Endothelial cell of umbilical vein (primary cell): ENCODE results near the gene CNIH2. TPM values are rescaled to one million over a fixed set of nuclear protein-coding genes. Genes with fewer than 3 reads are reported as not detected.
"Not testable (repeated sequence)": the region's sequence is repeated elsewhere in the genome, so short reads cannot be mapped to it uniquely, and the experiment has no call there.

Experiments used
- BruUV-seq: library from RNA; stranded (reverse); fragments of 400-500 nt; replicated peaks from 2 replicates; lab custom pipeline; 2021; lab: Mats Ljungman, UMichigan
- CTCF ChIA-PET: fragments of 300-600, 350-600 bp; sonication (Branson Sonifier 250); formaldehyde crosslinking; loops from one replicate; lab custom pipeline; 2021; ENCODE audit warnings: antibody characterized with exemption, inconsistent platforms; lab: Charles Lee
- POLR2A ChIA-PET: fragments of 300-600, 350-600 bp; sonication (Branson Sonifier 250); formaldehyde crosslinking; loops from one replicate; lab custom pipeline; 2021; ENCODE audit warnings: antibody characterized with exemption, inconsistent platforms; lab: Charles Lee
- DNase-seq: peaks from one replicate; pipeline ENCODE4 v3.0.0-alpha.2; 2011; ENCODE audit warnings: low read depth, low spot score
- FAIRE-seq: peaks from 2 replicates; lab custom pipeline; 2011; peaks lifted over from hg19 to GRCh38; lab: Jason Lieb, UNC
- H2AFZ ChIP-seq: 2 replicates; pipeline ENCODE4 v1.6.0; 2012; ENCODE audit warnings: low read depth, low read length, control low read depth, inconsistent platforms
- H3K27ac ChIP-seq: 2 replicates; pipeline ENCODE4 v1.5.1; 2011; ENCODE audit warnings: low read depth, mild to moderate bottlenecking, control low read depth, low read length, moderate library complexity; ENCODE audit not compliant: insufficient read depth
- H3K27me3 ChIP-seq, 2 experiments: 2 replicates each; pipeline versions ENCODE4 v1.6.0 to v1.6.1; 2011; ENCODE audit warnings: low read length in 2 of 2, mixed read lengths in 1 of 2; ENCODE audit not compliant: control insufficient read depth in 2 of 2, insufficient read depth in 2 of 2
- H3K36me3 ChIP-seq, 2 experiments: 2 replicates in 1 of 2; 3 replicates in 1 of 2; pipeline ENCODE4 v1.5.1; 2011; ENCODE audit warnings: low read length in 2 of 2, mild to moderate bottlenecking in 1 of 2, moderate library complexity in 1 of 2; ENCODE audit not compliant: control insufficient read depth in 2 of 2, insufficient read depth in 2 of 2; ENCODE audit errors: extremely low read depth in 1 of 2
- H3K4me1 ChIP-seq: 3 replicates; pipeline ENCODE4 v1.5.1; 2011; ENCODE audit warnings: mild to moderate bottlenecking, low read length; ENCODE audit not compliant: control insufficient read depth, insufficient read depth; ENCODE audit errors: extremely low read depth
- H3K4me2 ChIP-seq: 2 replicates; pipeline ENCODE4 v1.6.1; 2011; ENCODE audit warnings: low read length, control low read depth, mixed read lengths; ENCODE audit not compliant: insufficient read depth
- H3K4me3 ChIP-seq, 3 experiments: fragments of 200-600 bp in 1 of 3; sonication (generic), shearing (Covaris generic) in 1 of 3; replicated peaks in 1 of 3; 2 replicates each; pipeline ENCODE4 v1.5.1; 2011 to 2016; ENCODE audit warnings: control low read depth in 3 of 3, low read length in 3 of 3, mild to moderate bottlenecking in 2 of 3, inconsistent platforms in 1 of 3, low read depth in 1 of 3, moderate library complexity in 1 of 3; ENCODE audit not compliant: insufficient read depth in 1 of 3
- H3K79me2 ChIP-seq: 2 replicates; pipeline ENCODE4 v1.6.0; 2012; ENCODE audit warnings: low read length, inconsistent platforms; ENCODE audit not compliant: control insufficient read depth, insufficient read depth
- H3K9ac ChIP-seq: replicated peaks from 2 replicates; pipeline ENCODE3; 2011; ENCODE audit warnings: low read length, control low read depth; ENCODE audit not compliant: insufficient read depth; ENCODE audit errors: extremely low read depth
- H3K9me1 ChIP-seq: replicated peaks from 3 replicates; pipeline ENCODE4 v1.6.0; 2011; ENCODE audit warnings: mild to moderate bottlenecking, low read length; ENCODE audit not compliant: control insufficient read depth, insufficient read depth; ENCODE audit errors: extremely low read depth
- H3K9me3 ChIP-seq: replicated peaks from 2 replicates; pipeline ENCODE4 v1.5.1; 2012; ENCODE audit warnings: low read length, inconsistent platforms; ENCODE audit not compliant: control insufficient read depth, insufficient read depth
- H4K20me1 ChIP-seq: replicated peaks from 2 replicates; pipeline ENCODE3; 2011; ENCODE audit warnings: mild to moderate bottlenecking, low read length; ENCODE audit not compliant: control insufficient read depth, insufficient read depth; ENCODE audit errors: extremely low read depth
- CTCF ChIP-seq, 2 donors: IDR thresholded peaks; 1 replicate in 1 of 2; 2 replicates in 1 of 2; pipeline ENCODE4 v1.5.1; 2011; ENCODE audit warnings: low read length in 2 of 2, mild to moderate bottlenecking in 2 of 2, moderate library complexity in 2 of 2, control low read depth in 1 of 2, inconsistent platforms in 1 of 2, low read depth in 1 of 2; ENCODE audit not compliant: insufficient read depth in 1 of 2; ENCODE audit errors: extremely low read depth in 1 of 2
- FOS ChIP-seq: IDR thresholded peaks from 2 replicates; pipeline ENCODE4 v1.6.1; 2011; ENCODE audit warnings: mild to moderate bottlenecking, low read length, moderate library complexity, borderline replicate concordance; ENCODE audit not compliant: insufficient read depth
- GATA2 ChIP-seq: IDR thresholded peaks from 2 replicates; pipeline ENCODE4 v1.7.0; 2011; ENCODE audit warnings: low read depth, mild to moderate bottlenecking, moderate library complexity, mixed read lengths, low read length; ENCODE audit not compliant: insufficient read length, insufficient read depth
- JUN ChIP-seq: IDR thresholded peaks from 2 replicates; pipeline ENCODE4 v1.6.1; 2011; ENCODE audit warnings: borderline replicate concordance, low read depth; ENCODE audit not compliant: insufficient read length, insufficient read depth
- MYC ChIP-seq: IDR thresholded peaks from one replicate; pipeline ENCODE4 v1.6.1; 2011; ENCODE audit warnings: mild to moderate bottlenecking, low read depth, low read length
- POLR2A ChIP-seq: IDR thresholded peaks from 2 replicates; pipeline ENCODE4 v1.6.1; 2012; ENCODE audit warnings: low read depth, mild to moderate bottlenecking, control low read depth, low read length
- dilution Hi-C: fragments of 300-500 bp; cut with MboI; formaldehyde crosslinking; loops from one replicate; pipeline ENCODE4 v1.15.0; 2019; ENCODE audit warnings: low sequenced_read_pairs; ENCODE audit not compliant: extremely low pct_ligation_motif_present
- intact Hi-C: fragments of 100-400 bp; cut with micrococcal nuclease; formaldehyde crosslinking; loops from one replicate; pipeline ENCODE4 v1.10.0; 2022
- polyA plus RNA-seq, 4 experiments: library from polyadenylated mRNA; depleted of rRNA in 3 of 4; stranded (reverse) in 3 of 4; unstranded in 1 of 4; fragments of >200 nt; gene quantifications; 2 replicates each; pipeline versions ENCODE4 v1.2.1 to v1.2.3, GENCODE V29; 2011 to 2012; ENCODE audit warnings: missing spikeins in 1 of 4
- total RNA-seq: library from RNA; stranded (reverse); gene quantifications from 2 replicates; pipeline ENCODE4 v1.2.3, GENCODE V29; 2021
- TF ChIP-seq, protein P1 (sequence below): IDR thresholded peaks from 2 replicates; pipeline ENCODE4 v1.6.1; 2011; ENCODE audit not compliant: insufficient read depth, insufficient read length

Gene CNIH2
- total and polyA plus RNA-seq, 2 donors (not counting 3 experiments of a cell fraction or from before 2014, with no cell fraction given) = 0.46 to 1.2 TPM

- Histone ChIP-seq H3K4me3 (no peak overlapping the region), H3K4me2 (no peak overlapping the region), H3K4me1 (no peaks in the 10 kb centered on the region), H2AFZ (no peak overlapping the region), H3K9me1 (no peaks in the 10 kb centered on the region), H3K9me3 (no peaks in the 10 kb centered on the region), H3K79me2 (no peaks in the 10 kb centered on the region), H3K36me3 (no peaks in the 10 kb centered on the region), H3K9ac (no peak overlapping the region), H3K27me3 (peaks cover 5 to 7% of the 10 kb centered on the region in 2 experiments), H4K20me1 (no peaks in the 10 kb centered on the region), H3K27ac (no peak overlapping the region)
- intact Hi-C loops (no loop called here), dilution Hi-C loops (no loop called here)
- POLR2A ChIA-PET = no interaction called here
- no peak for FAIRE-seq
- CTCF ChIA-PET = interaction anchor here (9.5 kb wide), 1 partner anchor 14 kb away, joined by 225 read pairs; the partner anchor contains the start of gene RIN1
- no peak for TF ChIP-seq FOS
- TF ChIP-seq POLR2A = no peak
- no peak for TF ChIP-seq JUN
- no peak for TF ChIP-seq MYC
- no peak for TF ChIP-seq GATA2
- TF ChIP-seq, protein P1, sequence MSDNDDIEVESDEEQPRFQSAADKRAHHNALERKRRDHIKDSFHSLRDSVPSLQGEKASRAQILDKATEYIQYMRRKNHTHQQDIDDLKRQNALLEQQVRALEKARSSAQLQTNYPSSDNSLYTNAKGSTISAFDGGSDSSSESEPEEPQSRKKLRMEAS = no peak
- TF ChIP-seq CTCF (IDR thresholded peaks at IDR 0.05; ENCODE audit: extremely low read depth in 1 of 2, insufficient read depth in 1 of 2, low read depth in 1 of 2, low read length in 2 of 2) = no peak
- DNase-seq = no peak
- no TSS peak for BruUV-seq
These were observed 40.6 kb downstream of the CNIH2 start for GRCh38 chr11:66318600-66318970.

DNA sequence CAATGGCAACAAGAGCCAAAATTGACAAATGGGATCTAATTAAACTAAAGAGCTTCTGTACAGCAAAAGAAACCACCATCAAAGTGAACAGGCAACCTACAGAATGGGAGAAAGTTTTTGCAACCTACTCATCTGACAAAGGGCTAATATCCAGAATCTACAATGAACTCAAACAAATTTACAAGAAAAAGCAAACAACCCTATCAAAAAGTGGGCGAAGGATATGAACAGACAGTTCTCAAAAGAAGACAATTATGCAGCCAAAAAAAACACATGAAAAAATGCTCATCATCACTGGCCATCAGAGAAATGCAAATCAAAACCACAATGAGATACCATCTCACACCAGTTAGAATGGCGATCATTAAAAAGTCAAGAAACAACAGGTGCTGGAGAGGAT lies 42.3 kb downstream of the CNIH2 start:
- H3K4me2 ChIP-seq, dilution Hi-C loops, H2AFZ ChIP-seq, intact Hi-C loops, DNase-seq, H3K9me3 ChIP-seq, CTCF ChIA-PET, H3K4me3 ChIP-seq, H4K20me1 ChIP-seq, FAIRE-seq, H3K4me1 ChIP-seq, H3K27me3 ChIP-seq, BruUV-seq, H3K9ac ChIP-seq, POLR2A ChIA-PET, H3K79me2 ChIP-seq, H3K36me3 ChIP-seq, H3K27ac ChIP-seq, H3K9me1 ChIP-seq: not testable (repeated sequence)

DNA sequence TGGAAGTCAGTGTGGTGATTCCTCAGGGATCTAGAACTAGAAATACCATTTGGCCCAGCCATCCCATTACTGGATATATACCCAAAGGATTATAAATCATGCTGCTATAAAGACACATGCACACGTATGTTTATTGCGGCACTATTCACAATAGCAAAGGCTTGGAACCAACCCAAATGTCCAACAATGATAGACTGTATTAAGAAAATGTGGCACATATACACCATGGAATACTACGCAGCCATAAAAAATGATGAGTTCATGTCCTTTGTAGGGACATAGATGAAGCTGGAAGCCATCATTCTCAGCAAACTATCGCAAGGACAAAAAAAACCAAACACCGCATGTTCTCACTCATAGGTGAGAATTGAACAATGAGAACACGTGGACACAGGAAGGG lies 42.8 kb downstream of the CNIH2 start:
- H3K36me3 ChIP-seq, H3K4me1 ChIP-seq, H3K27me3 ChIP-seq, H3K79me2 ChIP-seq, H3K9me1 ChIP-seq, CTCF ChIA-PET, H3K4me2 ChIP-seq, DNase-seq, FAIRE-seq, BruUV-seq, intact Hi-C loops, H4K20me1 ChIP-seq, H3K9me3 ChIP-seq, H2AFZ ChIP-seq, H3K27ac ChIP-seq, dilution Hi-C loops, POLR2A ChIA-PET, H3K4me3 ChIP-seq, H3K9ac ChIP-seq: not testable (repeated sequence)
